ENCODE results near the gene CCNG2. TPM values are rescaled to one million over a fixed set of nuclear protein-coding genes. Genes with fewer than 3 reads are reported as not detected.

CCNG2 gene
- total RNA-seq, 4 donors from 2014 or later, result 39.2 to 70.8 (median 63.5) TPM

DNA sequence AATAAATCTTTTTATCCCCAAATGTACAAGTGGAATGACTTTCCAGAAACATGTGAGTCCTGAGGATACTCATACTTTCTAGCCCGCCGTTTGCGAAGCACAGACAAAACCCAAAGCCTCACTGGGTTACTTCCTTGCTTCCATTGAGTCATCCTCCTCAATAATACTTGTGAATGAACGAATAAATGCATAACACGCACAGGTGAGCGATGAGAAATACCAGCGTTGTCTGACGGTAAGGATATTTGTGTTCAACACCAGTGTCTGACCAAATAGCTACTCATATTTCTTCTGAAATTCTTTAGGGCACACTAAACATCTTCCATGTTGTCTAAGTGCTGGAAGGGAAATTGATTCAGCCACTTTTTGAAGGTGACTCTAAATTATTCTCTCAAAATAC, 36.0 kb downstream of the CCNG2 start:
- intact Hi-C loops (cut with DNase I), result no loop called here
- WGBS, 2 donors, result 80 to 84% methylated on average over 8 of the region's 8 CpGs
- H3K9me3 ChIP-seq, result no peaks in the 10 kb centered on the region
- TF ChIP-seq CTCF (IDR thresholded peaks at IDR 0.05), result no peak
- TF ChIP-seq POLR2A (IDR thresholded peaks at IDR 0.05), result no peak
- no peak overlapping the region for H3K4me3 ChIP-seq
- H3K27me3 ChIP-seq, result no peaks in the 10 kb centered on the region
- H3K27ac ChIP-seq, result peak overlapping the region in 1 of 4 donors; percentile 50
- no peak for DNase-seq
- no peaks in the 10 kb centered on the region for H3K36me3 ChIP-seq
- H3K4me1 ChIP-seq, result peaks cover 0 to 36% (median 3%) of the 10 kb centered on the region in 3 donors

DNA sequence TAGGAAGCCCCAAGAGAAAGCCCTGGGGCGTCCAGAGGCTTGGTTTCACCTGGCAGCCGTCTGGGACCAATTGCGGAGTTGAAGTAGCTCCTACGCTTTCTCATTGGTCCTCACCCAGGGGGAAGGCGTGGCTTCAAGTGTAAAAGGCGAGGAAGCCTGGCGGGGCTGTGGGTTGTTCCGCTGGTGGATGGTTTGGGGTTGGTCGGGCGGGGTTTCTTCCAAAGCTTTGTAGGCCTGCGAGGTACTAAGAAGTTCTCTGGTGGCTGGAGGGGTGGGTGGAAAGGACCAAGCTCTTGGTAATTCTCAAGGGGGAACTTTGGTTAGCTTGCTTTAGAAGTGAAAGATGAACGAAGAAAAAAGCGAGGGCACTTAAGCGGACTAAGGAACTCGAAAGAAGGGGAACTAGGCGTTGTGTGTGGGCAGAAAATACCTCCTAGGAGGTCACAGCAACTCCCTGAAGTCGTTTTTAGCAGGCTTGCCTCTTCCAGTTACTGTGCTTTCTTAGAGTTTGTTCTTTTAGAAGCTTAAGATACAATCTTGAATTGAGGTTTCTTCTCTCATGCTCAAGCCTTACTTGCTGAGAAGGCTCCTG, 36.6 kb downstream of the CCNG2 start:
- H3K4me1 ChIP-seq, result peaks cover 0 to 39% (median 3%) of the 10 kb centered on the region in 3 donors
- H3K27me3 ChIP-seq, result no peaks in the 10 kb centered on the region
- 69 to 71% methylated on average over 12 to 17 of the region's 17 CpGs for WGBS, 2 donors
- no peaks in the 10 kb centered on the region for H3K9me3 ChIP-seq
- peak; percentile 21 for DNase-seq
- intact Hi-C loops (cut with DNase I), result no loop called here
- peak overlapping the region in 2 of 4 donors; percentile 15 to 41 for H3K4me3 ChIP-seq
- TF ChIP-seq CTCF (IDR thresholded peaks at IDR 0.05) (no peak), POLR2A (IDR thresholded peaks at IDR 0.05) (peak in 1 of 4 donors; percentile 55)
- no peaks in the 10 kb centered on the region for H3K36me3 ChIP-seq
- H3K27ac ChIP-seq, result peak overlapping the region in 2 of 4 donors; percentile 18 to 50

DNA sequence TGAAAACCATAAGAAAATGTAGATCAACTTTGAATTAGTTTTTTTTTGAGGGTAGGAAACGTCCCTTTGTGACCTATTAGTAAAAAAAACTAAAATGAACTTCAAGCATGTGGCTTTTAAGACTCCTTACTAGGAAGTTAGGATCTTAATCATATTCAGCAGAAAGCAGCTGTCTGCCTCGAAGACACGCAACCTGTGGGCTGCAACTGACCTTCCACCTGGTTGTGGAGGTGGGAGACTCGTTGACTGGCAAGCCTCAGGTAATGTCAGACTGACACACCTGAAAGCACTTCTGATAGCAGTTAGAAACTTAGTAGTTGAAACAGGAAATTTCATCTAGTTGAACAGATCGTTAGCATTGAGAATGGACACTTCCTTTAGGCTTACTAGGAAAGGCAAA, 37.4 kb downstream of the CCNG2 start:
- Histone ChIP-seq H3K4me1 (peaks cover 0 to 32% (median 3%) of the 10 kb centered on the region in 3 donors), H3K27me3 (no peaks in the 10 kb centered on the region), H3K9me3 (no peaks in the 10 kb centered on the region), H3K4me3 (no peak overlapping the region), H3K36me3 (no peaks in the 10 kb centered on the region), H3K27ac (peak overlapping the region in 1 of 4 donors; percentile 50)
- WGBS, 2 donors, result 64 to 73% methylated on average over 5 of the region's 5 CpGs
- no peak for DNase-seq
- TF ChIP-seq CTCF (IDR thresholded peaks at IDR 0.05), result no peak
- TF ChIP-seq POLR2A (IDR thresholded peaks at IDR 0.05), result no peak
- intact Hi-C loops (cut with DNase I), result no loop called here

GRCh38 chr4:77194989-77195388, 38.0 kb downstream of the CCNG2 start:
- Histone ChIP-seq H3K27ac (no peak overlapping the region), H3K4me1 (peaks cover 0 to 35% (median 3%) of the 10 kb centered on the region in 3 donors), H3K9me3 (no peaks in the 10 kb centered on the region), H3K4me3 (no peak overlapping the region), H3K36me3 (no peaks in the 10 kb centered on the region), H3K27me3 (no peaks in the 10 kb centered on the region)
- TF ChIP-seq CTCF (IDR thresholded peaks at IDR 0.05) (no peak), POLR2A (IDR thresholded peaks at IDR 0.05) (no peak)
- DNase-seq, result no peak
- 55% methylated on average over 1 of the region's 1 CpG; no CpG with 5 or more reads in 1 of the 2 donors for WGBS, 2 donors
- intact Hi-C loops (cut with DNase I), result no loop called here

- TF ChIP-seq POLR2A (IDR thresholded peaks at IDR 0.05) (no peak), CTCF (IDR thresholded peaks at IDR 0.05) (no peak)
- Histone ChIP-seq H3K27me3 (no peaks in the 10 kb centered on the region), H3K27ac (peak overlapping the region; percentile 26 to 74 (median 64)), H3K36me3 (no peaks in the 10 kb centered on the region), H3K4me1 (peaks cover 0 to 45% (median 3%) of the 10 kb centered on the region in 3 donors), H3K4me3 (no peak overlapping the region), H3K9me3 (no peaks in the 10 kb centered on the region)
- 67 to 70% methylated on average over 2 to 3 of the region's 4 CpGs for WGBS, 2 donors
- no peak for DNase-seq
- intact Hi-C loops (cut with DNase I), result no loop called here
Observed at GRCh38 chr4:77196866-77197265, 39.9 kb downstream of the CCNG2 start.

Data from esophagus squamous epithelium (tissue), 5 donors.